Dedifferentiated amniotic fluid mesenchymal stem cell (primary cell): ENCODE measurements around the gene RXFP4.
A peak's percentile ranks its signal among the peaks of the same experiment; 100 is the strongest.

Experiments
- DNase-seq: peaks from one replicate; pipeline ENCODE4 v3.0.0-alpha.2; 2016; ENCODE audit errors: extremely low spot score

Gene RXFP4

DNA sequence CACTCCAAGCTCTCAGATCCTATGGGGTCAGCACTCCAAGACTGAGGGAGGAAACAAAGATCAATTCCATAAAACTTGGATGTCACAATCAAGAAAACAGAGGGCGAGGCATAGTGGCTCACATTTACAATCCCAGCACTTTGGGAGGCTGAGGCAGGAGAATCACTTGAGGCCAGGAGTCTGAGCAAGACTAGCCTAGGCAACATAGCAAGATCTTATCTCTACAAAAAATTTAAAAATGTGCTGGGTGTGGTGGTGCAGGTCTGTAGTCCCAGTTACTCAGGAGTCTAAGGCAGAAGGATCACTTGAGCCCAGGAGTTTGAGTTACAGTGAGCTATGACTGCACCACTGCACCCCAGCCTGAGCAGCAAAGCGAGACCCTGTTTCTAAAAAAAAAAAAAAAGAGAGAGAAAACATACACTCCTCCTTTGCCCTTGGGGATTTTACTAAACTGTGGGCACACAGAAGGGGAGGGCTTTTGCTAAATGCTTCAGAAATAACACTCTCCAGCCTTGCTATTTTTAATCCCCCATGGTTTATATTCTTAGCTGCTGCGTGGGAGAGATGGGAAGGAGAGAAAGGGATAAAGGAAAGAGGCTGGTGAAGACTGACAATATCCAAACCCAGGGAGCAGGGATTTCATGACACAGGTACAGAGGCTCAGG lies 18.8 kb downstream of the RXFP4 start:
- no peak for DNase-seq

- DNase-seq = peak; percentile 63
Measured at GRCh38 chr1:155961937-155962336, 20.5 kb downstream of the RXFP4 start.

DNA sequence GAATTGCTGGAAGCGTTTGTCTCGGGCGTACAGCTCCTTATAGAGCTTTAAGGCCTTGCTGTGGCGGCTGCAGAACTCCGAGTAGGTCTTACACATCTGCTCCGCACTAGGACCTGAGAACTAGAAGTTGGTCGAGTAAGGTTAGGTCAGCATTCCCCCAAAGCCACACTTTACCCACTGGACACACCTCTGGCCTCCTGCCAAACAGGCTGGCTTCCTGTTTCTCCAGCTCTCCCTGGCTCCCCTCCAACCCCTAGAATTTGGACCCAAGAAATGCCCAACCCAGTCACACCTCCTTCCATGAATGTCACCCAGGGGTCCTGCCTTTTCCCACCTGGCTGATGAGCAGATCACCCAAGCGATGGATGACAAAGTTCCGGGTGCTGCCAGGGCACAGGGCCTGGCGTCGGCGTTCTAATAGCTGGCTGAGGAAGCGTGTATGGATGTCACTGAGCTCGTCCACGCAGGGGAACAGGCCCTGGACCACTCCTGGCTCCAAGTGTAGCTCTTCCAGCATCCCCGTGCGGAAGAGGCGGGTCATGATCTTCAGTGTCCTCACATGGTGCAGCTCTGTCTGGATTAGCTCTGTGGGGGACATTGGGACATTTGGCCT lies 21.3 kb downstream of the RXFP4 start:
- no peak for DNase-seq

- no peak for DNase-seq
Measured at GRCh38 chr1:155964193-155964592, 22.8 kb downstream of the RXFP4 start.

DNA sequence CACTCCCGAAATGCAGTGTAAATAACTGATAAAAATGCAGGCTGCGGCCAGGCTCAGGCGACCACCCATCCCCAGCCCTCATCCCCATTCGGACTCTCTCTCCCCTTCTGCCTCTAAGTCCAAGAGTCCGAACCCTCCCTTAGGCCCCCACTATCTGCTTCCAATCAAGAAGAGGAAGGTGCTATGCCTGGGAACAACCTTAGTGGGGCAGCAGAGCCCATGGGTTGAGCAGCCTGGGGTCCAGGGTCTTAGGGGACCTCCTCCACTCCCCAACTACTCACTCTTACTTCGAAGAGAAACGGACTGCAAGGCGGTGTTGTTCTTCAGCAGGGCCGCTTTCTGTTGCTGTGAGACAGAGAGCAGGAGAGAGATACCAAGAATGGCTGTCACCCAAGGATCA lies 24.7 kb downstream of the RXFP4 start:
- no peak for DNase-seq

DNA sequence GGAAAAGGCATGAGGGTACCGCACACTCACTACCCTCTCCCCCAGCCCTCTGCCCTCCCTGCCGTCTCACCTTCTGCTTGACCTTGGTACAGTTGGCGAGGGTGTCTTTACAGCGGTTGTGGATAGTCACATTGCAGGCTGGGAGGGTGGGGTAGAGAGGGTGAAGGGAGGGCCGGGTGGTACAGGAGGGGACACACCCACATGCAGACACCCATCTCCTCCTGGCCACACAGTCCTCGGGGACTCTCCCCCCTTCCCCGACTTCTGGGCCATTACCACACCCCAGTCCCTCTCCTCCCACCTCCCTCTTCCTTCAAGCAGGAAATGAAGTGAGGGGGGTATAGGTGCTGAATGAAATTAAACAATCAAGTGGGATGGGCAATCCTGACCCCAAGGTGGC lies 25.3 kb downstream of the RXFP4 start:
- no peak for DNase-seq

DNA sequence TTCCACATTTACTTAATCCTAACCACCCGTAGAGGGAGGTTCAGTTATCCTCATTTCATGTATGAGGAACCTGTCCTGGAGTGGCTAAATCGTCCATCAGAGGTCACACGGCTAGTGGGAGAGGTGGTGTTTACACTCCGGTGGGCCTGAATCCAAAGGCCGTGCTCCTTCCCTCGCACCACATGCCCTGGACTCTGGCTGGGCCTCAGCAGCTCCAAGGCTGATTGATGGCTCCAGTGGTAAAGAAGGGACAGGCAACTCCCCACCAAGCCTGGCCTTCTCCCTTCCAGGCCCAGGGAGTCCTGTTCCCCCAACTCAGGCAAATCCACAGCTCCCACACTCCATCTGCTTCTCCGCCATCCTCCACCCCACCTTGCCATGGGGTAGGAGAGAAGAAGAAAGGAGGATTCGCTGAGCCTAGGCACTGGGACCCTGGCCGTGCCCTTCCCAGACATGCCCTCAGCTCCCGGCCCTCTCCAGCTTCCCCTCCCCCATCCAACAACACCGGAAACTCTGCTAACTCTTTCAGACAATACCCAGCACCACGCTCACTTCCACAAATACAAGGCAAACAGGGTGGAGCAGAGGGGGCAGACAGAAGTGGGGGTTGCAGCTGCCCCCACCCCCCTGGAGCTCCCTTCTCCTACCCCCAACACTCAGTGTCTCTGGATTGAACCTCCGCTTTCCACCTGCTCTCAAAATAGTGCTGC lies 26.1 kb downstream of the RXFP4 start:
- DNase-seq = no peak

GRCh38 chr1:155968051-155968400 lies 26.6 kb downstream of the RXFP4 start:
- no peak for DNase-seq

- DNase-seq = no peak
Measured at GRCh38 chr1:155968670-155969069, 27.2 kb downstream of the RXFP4 start.

DNA sequence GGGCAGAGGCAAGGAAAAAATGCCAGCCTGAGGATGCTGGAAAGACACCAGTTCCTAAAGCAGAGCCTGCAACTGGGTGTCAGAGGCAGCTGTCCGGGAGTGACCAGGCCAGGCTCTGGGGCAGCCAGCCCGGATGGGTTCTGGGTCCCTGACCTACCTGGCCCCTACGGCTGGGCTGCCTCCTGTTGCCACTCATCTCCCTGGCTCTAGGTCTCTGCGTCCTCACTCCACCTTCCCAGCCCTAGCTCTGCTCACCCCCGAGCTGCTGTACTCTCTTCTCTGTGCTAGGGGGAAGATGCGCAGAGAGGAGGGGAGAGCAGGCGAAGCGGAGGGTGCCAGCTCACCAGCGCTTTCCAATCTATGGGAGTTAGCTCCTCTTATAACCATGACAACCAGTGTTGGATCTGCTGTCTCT lies 27.9 kb downstream of the RXFP4 start:
- DNase-seq = no peak

GRCh38 chr1:155970531-155971167 lies 29.2 kb downstream of the RXFP4 start:
- DNase-seq = peak; percentile 59

GRCh38 chr1:155971910-155972809 lies 30.7 kb downstream of the RXFP4 start:
- no peak for DNase-seq

DNA sequence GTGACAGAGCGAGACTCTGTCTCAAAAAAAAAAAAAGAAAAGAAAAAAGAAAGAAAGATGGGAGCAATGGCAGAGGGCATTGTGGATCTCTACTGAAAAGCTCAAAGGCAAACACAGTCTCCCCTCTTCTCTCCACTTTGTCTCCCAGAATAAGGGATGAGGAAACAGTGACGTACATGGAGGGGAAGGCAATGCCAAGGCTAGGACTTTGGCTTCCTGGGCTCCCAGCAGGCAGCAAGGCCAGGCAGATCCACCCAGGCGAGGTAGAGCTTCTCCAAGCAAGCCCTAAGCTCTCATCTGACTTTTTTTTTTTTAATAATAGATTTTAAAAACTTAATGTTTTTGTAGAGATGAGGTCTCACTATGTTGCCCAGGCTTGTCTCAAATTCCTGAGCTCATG lies 32.3 kb downstream of the RXFP4 start:
- DNase-seq = no peak

- DNase-seq = no peak
Measured at GRCh38 chr1:155974208-155975115, 33.0 kb downstream of the RXFP4 start.

- DNase-seq = no peak
Measured at GRCh38 chr1:155975375-155976061, 34.1 kb downstream of the RXFP4 start.

DNA sequence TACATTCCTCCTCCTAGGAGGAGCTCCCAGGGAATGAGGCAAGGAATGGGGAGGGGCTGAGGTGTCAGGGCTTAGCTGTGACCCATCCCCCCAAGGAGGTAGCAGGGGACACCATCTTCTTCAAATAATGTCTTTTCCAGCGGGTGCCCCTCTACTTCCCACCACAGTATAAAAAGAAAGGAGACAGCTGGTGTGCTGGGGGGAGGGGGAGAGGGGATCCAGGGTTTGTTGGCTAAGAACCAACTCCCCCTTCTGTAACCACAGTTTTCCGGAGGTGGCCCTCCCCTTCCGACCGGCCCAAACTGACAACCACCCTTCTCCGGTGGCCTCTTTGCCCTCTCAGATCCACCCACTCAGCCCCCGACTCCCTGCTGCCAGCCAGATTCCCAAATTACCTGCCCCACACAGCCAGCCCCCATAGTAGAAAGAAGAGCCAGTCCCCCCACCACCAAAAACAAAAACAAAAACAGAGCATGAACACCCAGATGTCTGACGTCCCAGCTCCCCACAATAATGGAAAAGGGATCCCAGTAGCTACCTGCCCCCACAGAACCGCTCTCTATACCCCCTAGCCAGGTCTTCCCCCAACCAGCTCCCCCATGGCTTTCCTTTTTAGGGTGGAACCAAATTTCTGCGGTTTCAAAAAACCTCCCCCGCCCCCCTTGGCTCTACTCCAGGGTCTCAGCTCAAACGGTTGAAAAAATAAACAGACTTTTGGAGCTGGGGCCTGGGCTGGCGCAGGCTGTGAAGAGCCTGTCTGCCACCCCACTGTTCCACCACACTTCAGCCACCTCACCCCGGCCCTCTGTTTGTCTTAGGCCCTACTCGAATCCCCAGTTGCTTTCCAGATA lies 34.8 kb downstream of the RXFP4 start:
- peak; percentile 71 for DNase-seq

DNA sequence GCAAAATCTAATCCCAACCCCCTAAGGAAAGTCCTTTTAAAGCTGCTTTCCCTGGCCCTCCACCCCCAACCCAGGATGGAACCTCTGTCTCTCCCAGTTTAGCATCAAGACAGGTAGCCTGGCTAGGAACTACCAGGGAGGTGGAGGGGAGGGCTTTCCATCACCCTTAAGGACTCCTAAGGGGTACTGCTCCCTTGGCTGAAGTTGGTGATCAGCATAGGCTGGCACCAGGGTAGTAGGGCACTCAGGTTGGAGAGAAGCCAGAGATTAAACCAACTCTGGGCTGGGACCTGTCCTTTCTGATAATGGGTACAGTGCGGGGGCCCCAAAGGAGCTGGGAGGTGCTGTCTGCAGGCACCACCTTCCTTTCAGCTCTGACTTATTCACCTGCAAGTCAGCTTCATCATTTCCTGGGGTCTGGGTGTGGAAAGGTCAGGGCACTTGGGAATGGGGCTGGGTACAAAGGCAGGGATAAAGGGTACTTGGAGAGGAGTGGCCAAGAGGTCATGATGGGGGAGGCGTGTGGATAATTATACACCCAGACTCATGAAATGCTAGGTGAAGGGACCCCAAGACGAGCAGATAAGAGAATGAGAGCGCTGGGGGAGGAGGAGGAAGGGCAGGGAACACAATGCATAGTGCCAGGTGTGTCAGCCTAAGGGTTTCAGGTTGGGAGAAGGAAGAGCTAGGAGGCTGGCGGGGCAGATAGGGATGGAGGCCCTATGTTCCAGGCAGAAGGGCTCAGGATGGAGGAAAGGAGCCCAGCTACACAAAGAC lies 35.7 kb downstream of the RXFP4 start:
- DNase-seq = no peak

DNA sequence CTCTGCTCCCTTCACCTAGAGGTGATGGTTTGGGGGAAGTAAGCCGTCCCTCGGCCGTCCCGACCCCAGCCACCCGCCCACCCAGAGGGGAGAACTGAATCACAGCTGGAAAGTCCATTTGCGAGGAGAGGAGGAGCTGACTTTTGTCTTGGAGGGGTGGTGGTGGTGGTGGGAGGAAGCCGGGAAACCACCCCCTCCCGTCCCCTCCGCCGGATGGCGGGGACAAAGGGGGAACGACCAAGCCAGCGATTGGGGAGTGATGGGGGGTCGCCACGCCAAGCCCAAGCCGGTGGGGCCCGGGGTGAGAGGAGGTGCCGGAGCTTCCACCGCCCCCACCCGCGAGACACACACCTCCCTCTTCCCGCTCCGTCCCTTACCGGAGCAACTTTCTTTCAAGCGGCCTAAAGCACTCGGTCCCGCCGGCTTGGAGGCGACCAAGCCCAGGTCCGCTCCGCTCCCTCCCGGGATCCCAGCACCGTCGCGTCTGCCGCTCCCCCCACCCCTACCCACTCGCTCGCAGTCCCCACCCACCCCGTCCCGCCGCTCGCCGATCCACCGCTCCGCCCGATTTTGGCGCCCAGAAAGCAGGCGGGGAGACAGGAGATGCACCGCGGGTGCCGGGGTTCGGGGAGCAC lies 36.4 kb downstream of the RXFP4 start:
- no peak for DNase-seq
